Ascending aorta (tissue), 2 donors: ENCODE measurements around the gene SYVN1. TPM values are rescaled to one million over a fixed set of nuclear protein-coding genes. Genes with fewer than 3 reads are reported as not detected.
A peak's percentile ranks its signal among the peaks of the same experiment; 100 is the strongest.

ENCODE experiments used
- DNase-seq, 2 donors: peaks; one replicate each; pipeline ENCODE4 v3.0.0-alpha.2; 2019; ENCODE audit warnings: low spot score in 2 of 2
- H3K27ac ChIP-seq, 2 donors: fragments of 200-600 bp; sonication (generic); one replicate each; pipeline ENCODE4 v1.5.1; 2016 to 2017; ENCODE audit warnings: mild to moderate bottlenecking in 1 of 2
- H3K27me3 ChIP-seq: fragments of 200-600 bp; sonication (generic); one replicate; pipeline ENCODE4 v1.5.1; 2017
- H3K36me3 ChIP-seq, 2 donors: fragments of 200-600 bp; sonication (generic); one replicate each; pipeline ENCODE4 v1.5.1; 2016
- H3K4me1 ChIP-seq, 2 donors: fragments of 200-600 bp; sonication (generic); one replicate each; pipeline ENCODE4 v1.5.1; 2016 to 2017; ENCODE audit warnings: mild to moderate bottlenecking in 1 of 2
- H3K4me3 ChIP-seq, 2 donors: fragments of 200-600 bp; sonication (generic); one replicate each; pipeline ENCODE4 v1.5.1; 2016 to 2017; ENCODE audit warnings: mild to moderate bottlenecking in 1 of 2
- H3K9me3 ChIP-seq, 2 donors: fragments of 200-600 bp; sonication (generic); one replicate each; pipeline ENCODE4 v1.5.1; 2016
- CTCF ChIP-seq, 3 experiments: fragments of 200-600 bp in 2 of 3; fragments of 450-650 bp in 1 of 3; sonication (generic) in 2 of 3; IDR thresholded peaks; one replicate each; pipeline ENCODE4 v1.5.1; 2016 to 2019; ENCODE audit warnings: antibody characterized with exemption in 3 of 3, mild to moderate bottlenecking in 1 of 3, moderate library complexity in 1 of 3
- intact Hi-C: fragments of 100-400 bp; cut with DNase I; formaldehyde crosslinking; loops from one replicate; pipeline ENCODE4 v1.15.1; 2023
- total RNA-seq: library from RNA; depleted of rRNA; stranded (reverse); fragments of >200 nt; gene quantifications from one replicate; pipeline ENCODE4 v1.1.0, GENCODE V29; 2016

SYVN1 gene
- total RNA-seq, 1 donor from 2014 or later = 229 TPM

GRCh38 chr11:65136515-65137096 lies 2.3 kb upstream of the SYVN1 start:
- H3K9me3 ChIP-seq = no peaks in the 10 kb centered on the region
- peaks cover 11 to 24% of the 10 kb centered on the region in 2 donors for H3K4me1 ChIP-seq
- H3K4me3 ChIP-seq = no peak overlapping the region
- no peak overlapping the region for H3K27ac ChIP-seq
- H3K27me3 ChIP-seq = no peaks in the 10 kb centered on the region
- no peak for DNase-seq
- intact Hi-C loops = loop anchor here (5.0 kb wide), 1 partner anchor 181 kb away; no protein-coding TSS in a partner anchor
- TF ChIP-seq CTCF (IDR thresholded peaks at IDR 0.05) = no peak
- H3K36me3 ChIP-seq = peaks cover 14 to 16% of the 10 kb centered on the region in 2 donors

DNA sequence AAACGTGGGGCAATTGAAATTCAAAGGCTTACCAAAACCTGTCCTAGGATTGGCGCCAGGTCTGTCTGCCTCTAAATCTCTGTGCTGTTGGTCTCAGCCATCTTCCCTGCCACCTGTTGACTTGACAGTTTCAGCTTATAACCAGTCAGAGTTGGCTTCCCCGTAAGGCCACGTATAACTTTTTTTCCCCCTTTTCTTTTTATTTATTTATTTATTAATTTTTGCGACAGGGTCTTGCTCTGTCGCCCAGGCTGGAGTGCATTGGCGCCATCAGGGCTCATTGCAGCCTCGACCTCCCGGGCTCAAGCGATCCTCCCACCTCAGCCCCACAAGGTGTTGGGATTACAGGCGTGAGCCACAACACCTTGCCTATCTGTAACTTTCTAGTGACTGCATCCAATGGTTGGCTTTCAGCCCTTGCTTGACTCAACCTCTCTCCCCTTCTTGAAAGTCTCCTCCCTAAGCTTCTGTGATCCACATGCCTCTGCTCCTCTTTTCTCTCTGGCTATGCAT lies 1.4 kb upstream of the SYVN1 start:
- no peaks in the 10 kb centered on the region for H3K27me3 ChIP-seq
- peak overlapping the region; percentile 89 to 99 for H3K4me3 ChIP-seq
- H3K36me3 ChIP-seq = peaks cover 23 to 25% of the 10 kb centered on the region in 2 donors
- peaks cover 11 to 24% of the 10 kb centered on the region in 2 donors for H3K4me1 ChIP-seq
- no peaks in the 10 kb centered on the region for H3K9me3 ChIP-seq
- H3K27ac ChIP-seq = peak overlapping the region; percentile 95 to 99
- DNase-seq = peak in 1 of 2 donors; percentile 52
- intact Hi-C loops = loop anchor here (1.0 to 5.0 kb wide), 4 partner anchors 15 to 182 kb away; partner anchors contain the start of genes CAPN1 and TM7SF2
- no peak for TF ChIP-seq CTCF (IDR thresholded peaks at IDR 0.05)

DNA sequence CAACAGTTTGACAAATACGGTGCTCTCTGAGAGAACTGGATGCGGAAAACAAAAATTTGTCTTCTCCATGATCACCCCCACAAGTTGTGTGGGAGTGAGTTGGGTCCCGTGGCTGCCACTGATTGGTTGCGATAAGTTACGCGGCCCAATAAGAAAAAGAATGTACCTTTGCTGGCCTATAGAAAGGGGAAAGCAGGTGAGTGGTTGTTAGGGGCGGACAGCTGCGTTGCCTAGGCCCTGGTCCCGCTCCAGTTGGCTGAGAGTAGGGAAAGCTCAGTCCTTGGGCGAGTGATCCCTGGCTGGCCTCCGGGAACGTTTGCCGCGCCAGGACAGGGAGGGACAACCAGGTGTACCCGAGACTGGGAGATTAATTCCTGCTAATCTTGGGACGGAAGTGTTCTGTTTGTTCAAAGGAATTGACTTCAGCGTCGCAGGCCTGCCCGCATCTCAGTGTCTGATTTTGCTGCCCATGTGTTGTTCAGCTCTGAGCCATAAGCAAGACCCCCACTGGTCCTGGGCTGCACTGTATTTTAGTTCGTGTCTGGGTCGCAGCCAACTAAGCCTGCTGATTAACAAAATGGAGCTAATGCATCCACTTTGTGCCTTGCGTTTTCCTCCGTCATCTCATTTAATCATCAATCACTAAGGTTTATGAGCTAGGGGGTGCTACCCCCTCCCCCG lies 773 bp upstream of the SYVN1 start:
- Histone ChIP-seq H3K4me3 (peak overlapping the region; percentile 89 to 99), H3K4me1 (peaks cover 11 to 24% of the 10 kb centered on the region in 2 donors), H3K27me3 (no peaks in the 10 kb centered on the region), H3K27ac (peak overlapping the region; percentile 95 to 99), H3K9me3 (no peaks in the 10 kb centered on the region), H3K36me3 (peaks cover 29 to 31% of the 10 kb centered on the region in 2 donors)
- intact Hi-C loops = loop anchor here (1.0 to 5.0 kb wide), 5 partner anchors 16 to 182 kb away; partner anchors contain the start of genes CAPN1, SNX15 and TM7SF2
- peak; percentile 91 to 97 for DNase-seq
- no peak for TF ChIP-seq CTCF (IDR thresholded peaks at IDR 0.05)

GRCh38 chr11:65133724-65134123 lies 595 bp downstream of the SYVN1 start:
- DNase-seq = peak in 1 of 2 donors; percentile 65
- Histone ChIP-seq H3K4me3 (peak overlapping the region; percentile 89 to 99), H3K36me3 (peaks cover 43 to 44% of the 10 kb centered on the region in 2 donors), H3K4me1 (peaks cover 11 to 24% of the 10 kb centered on the region in 2 donors), H3K27me3 (no peaks in the 10 kb centered on the region), H3K27ac (peak overlapping the region; percentile 95 to 99), H3K9me3 (no peaks in the 10 kb centered on the region)
- no peak for TF ChIP-seq CTCF (IDR thresholded peaks at IDR 0.05)
- intact Hi-C loops = loop anchor here (1.0 to 2.0 kb wide), 3 partner anchors 17 to 106 kb away; partner anchors contain the start of genes SNX15 and TM7SF2

DNA sequence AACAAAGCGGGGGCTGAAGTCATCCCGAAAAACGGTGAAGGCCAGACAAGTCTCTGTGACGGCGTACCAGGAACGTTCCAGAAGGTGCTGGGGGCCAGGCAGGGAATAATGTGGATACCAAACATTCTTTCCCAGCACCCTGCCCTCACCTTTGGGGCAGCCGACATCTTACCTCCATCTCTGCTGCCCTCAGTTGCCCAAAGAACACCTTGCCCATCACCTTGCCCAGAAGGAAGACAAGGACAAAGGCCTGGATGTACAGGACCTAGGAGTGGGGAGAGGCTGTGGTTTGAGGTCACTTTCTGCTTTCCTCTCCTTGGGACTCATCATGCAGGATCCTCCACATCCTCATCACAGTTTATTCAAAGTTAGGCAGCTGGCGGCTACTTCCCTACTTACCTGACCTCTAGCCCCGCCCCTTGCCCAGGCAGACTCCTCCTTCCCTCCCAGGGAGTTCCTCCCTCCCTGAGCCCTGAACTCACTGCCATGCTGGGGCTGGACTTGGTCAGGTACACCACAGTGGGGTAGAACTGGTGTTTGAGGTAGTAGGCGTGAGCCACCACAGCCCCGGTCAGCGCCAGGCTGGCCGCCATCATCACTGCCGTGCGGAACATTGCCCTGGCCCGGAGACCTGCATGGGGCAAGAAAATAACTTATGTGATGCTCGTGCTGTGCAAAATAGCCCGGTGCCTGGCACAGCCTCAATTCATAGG lies 1.2 kb downstream of the SYVN1 start:
- intact Hi-C loops = no loop called here
- Histone ChIP-seq H3K27ac (peak overlapping the region; percentile 95 to 99), H3K4me1 (peaks cover 11 to 24% of the 10 kb centered on the region in 2 donors), H3K4me3 (peak overlapping the region; percentile 89 to 99), H3K36me3 (peaks cover 48 to 50% of the 10 kb centered on the region in 2 donors), H3K27me3 (no peaks in the 10 kb centered on the region), H3K9me3 (no peaks in the 10 kb centered on the region)
- peak in 1 of 2 donors; percentile 66 for DNase-seq
- no peak for TF ChIP-seq CTCF (IDR thresholded peaks at IDR 0.05)
